A549 (cell line): ENCODE data around the gene LRRC36.

Experiments used
- CHD2 ChIP-seq: fragments of 150-350 bp; IDR thresholded peaks from 2 replicates; pipeline ENCODE4 v1.6.1; 2014; ENCODE audit warnings: low read length; ENCODE audit not compliant: partially characterized antibody
- CTCF ChIP-seq: fragments of >200 bp; sonication (Bioruptor Twin); formaldehyde crosslinking; IDR thresholded peaks from 3 replicates; pipeline ENCODE4 v1.5.1; 2016
- EHF ChIP-seq: fragments of 250-450 bp; sonication (Bioruptor Pico); IDR thresholded peaks from 2 replicates; pipeline ENCODE4 v1.5.0; 2020; ENCODE audit warnings: mild to moderate bottlenecking
- ELK1 ChIP-seq: fragments of 150-350 bp; IDR thresholded peaks from 2 replicates; pipeline ENCODE4 v1.6.1; 2014; ENCODE audit warnings: low read depth, mild to moderate bottlenecking, low read length
- EP300 ChIP-seq, 2 experiments: fragments of >200 bp; sonication (Bioruptor Twin); formaldehyde crosslinking; IDR thresholded peaks; 2 replicates in 1 of 2; 3 replicates in 1 of 2; pipeline ENCODE4 v1.6.1; 2016 to 2017
- ESRRA ChIP-seq: fragments of 150-350 bp; IDR thresholded peaks from 2 replicates; pipeline ENCODE4 v1.6.1; 2014; ENCODE audit warnings: mild to moderate bottlenecking, low read length, borderline replicate concordance
- FOSL2 ChIP-seq, 2 experiments: fragments of 450-650 bp in 1 of 2; fragments of >200 bp in 1 of 2; sonication (Bioruptor Twin) in 1 of 2; formaldehyde crosslinking; IDR thresholded peaks; 2 replicates each; pipeline versions ENCODE4 v1.5.0 to v1.6.1; 2016 to 2020; ENCODE audit warnings: mild to moderate bottlenecking in 1 of 2, moderate library complexity in 1 of 2
- MAX ChIP-seq: IDR thresholded peaks from 2 replicates; pipeline ENCODE4 v1.6.1; 2012
- POLR2A ChIP-seq: IDR thresholded peaks from 2 replicates; pipeline ENCODE4 v1.6.1; 2012; ENCODE audit warnings: mild to moderate bottlenecking, low read length
- RAD21 ChIP-seq, 2 experiments: fragments of >200 bp in 1 of 2; sonication (Bioruptor Twin) in 1 of 2; formaldehyde crosslinking in 1 of 2; IDR thresholded peaks in 1 of 2; conservative IDR thresholded peaks in 1 of 2; 2 replicates in 1 of 2; 3 replicates in 1 of 2; pipeline ENCODE4 v1.6.1; 2012 to 2018; ENCODE audit warnings: inconsistent platforms in 1 of 2
- USF2 ChIP-seq: fragments of 450-650 bp; IDR thresholded peaks from 2 replicates; pipeline ENCODE4 v1.6.1; 2014; ENCODE audit warnings: antibody characterized with exemption

GRCh38 chr16:67388191-67388590 lies 61.6 kb downstream of the LRRC36 start:
- TF ChIP-seq CTCF (no peak), POLR2A (no peak), MAX (no peak), ESRRA (no peak), ELK1 (no peak), EHF (CRISPR knock-in tag) (no peak), EP300 (IDR thresholded peaks at IDR 0.05) (no peak), FOSL2 (IDR thresholded peaks at IDR 0.05) (no peak), FOSL2 (CRISPR knock-in tag; IDR thresholded peaks at IDR 0.05) (no peak), CHD2 (no peak), USF2 (no peak), RAD21 (conservative IDR thresholded peaks at IDR 0.05 in 1 of 2, IDR thresholded peaks at IDR 0.05 in 1 of 2) (no peak)
